ENCODE data around the gene CLIP1.

DNA sequence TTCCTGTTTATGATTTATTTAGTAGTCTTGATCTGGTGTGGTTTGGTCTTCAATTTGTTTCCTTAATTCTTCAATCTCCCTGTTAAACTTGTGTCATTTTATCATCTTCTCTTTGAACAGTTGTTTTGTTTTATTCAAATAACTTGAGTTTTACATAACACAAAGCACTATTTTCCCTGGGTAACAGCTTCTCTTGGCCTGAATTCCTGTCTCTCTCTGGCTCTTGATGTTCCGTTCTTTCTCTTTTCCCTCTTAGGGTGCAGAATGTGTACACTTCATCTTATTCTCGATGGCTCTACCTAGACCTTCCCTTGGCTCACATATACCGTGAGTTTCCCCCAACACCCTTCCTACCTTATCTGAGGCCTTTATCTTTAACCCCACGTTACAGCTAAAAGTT, 119.4 kb downstream of the CLIP1 start:
- TF ChIP-seq, protein P1, sequence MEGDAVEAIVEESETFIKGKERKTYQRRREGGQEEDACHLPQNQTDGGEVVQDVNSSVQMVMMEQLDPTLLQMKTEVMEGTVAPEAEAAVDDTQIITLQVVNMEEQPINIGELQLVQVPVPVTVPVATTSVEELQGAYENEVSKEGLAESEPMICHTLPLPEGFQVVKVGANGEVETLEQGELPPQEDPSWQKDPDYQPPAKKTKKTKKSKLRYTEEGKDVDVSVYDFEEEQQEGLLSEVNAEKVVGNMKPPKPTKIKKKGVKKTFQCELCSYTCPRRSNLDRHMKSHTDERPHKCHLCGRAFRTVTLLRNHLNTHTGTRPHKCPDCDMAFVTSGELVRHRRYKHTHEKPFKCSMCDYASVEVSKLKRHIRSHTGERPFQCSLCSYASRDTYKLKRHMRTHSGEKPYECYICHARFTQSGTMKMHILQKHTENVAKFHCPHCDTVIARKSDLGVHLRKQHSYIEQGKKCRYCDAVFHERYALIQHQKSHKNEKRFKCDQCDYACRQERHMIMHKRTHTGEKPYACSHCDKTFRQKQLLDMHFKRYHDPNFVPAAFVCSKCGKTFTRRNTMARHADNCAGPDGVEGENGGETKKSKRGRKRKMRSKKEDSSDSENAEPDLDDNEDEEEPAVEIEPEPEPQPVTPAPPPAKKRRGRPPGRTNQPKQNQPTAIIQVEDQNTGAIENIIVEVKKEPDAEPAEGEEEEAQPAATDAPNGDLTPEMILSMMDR (IDR thresholded peaks at IDR 0.05), result no peak
- TF ChIP-seq POLR2A (IDR thresholded peaks at IDR 0.05), result no peak
